Measurements from ENCODE around the gene PRICKLE2. TPM values are rescaled to one million over a fixed set of nuclear protein-coding genes. Genes with fewer than 3 reads are reported as not detected.
A peak's percentile ranks its signal among the peaks of the same experiment; 100 is the strongest.

PRICKLE2 gene
- total RNA-seq, 4 donors from 2014 or later, result 26.2 to 87.3 (median 47.9) TPM

DNA sequence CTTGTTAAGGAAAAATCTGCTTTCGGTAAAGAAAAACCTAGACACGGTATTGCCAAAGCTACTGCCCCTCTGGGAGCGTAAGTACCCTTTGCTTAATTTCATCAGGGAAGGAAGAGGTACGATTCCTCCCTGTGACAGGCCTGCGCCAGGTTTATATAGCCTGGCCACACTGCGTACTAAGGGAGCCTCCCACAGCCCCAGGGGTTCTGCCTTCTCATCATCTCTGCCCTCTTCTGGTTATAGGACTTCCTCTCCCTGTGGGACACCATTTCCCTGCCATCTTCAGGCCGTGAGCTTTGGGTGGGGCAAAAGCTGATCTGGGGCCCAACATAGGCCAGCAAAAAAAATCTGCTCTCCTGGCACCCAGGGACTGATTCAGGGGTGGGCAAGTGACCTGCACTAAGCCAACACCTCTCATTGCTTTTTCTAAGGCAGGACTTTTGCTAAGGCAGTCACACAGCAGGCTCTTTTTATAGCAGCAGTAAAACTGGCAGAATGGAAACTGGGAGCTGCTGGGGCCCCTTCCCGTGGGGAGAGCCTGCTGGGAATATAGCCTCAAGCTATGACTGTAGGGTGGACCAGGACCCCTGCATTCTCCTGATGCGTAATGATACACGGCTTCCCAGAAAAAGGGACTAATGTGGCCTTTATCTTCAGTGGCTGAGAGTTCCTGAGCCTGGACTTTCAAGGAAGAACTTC lies 76.2 kb downstream of the PRICKLE2 start:
- H3K9me3 ChIP-seq, result no peaks in the 10 kb centered on the region
- no peaks in the 10 kb centered on the region for H3K36me3 ChIP-seq
- intact Hi-C loops (cut with DNase I; ENCODE audit: low total_unique reads), result no loop called here
- peak overlapping the region in 1 of 2 donors; percentile 74 for H3K27ac ChIP-seq
- no peak for DNase-seq
- H3K4me3 ChIP-seq, result no peak overlapping the region
- TF ChIP-seq POLR2A (IDR thresholded peaks at IDR 0.05), result no peak
- TF ChIP-seq, protein P1, sequence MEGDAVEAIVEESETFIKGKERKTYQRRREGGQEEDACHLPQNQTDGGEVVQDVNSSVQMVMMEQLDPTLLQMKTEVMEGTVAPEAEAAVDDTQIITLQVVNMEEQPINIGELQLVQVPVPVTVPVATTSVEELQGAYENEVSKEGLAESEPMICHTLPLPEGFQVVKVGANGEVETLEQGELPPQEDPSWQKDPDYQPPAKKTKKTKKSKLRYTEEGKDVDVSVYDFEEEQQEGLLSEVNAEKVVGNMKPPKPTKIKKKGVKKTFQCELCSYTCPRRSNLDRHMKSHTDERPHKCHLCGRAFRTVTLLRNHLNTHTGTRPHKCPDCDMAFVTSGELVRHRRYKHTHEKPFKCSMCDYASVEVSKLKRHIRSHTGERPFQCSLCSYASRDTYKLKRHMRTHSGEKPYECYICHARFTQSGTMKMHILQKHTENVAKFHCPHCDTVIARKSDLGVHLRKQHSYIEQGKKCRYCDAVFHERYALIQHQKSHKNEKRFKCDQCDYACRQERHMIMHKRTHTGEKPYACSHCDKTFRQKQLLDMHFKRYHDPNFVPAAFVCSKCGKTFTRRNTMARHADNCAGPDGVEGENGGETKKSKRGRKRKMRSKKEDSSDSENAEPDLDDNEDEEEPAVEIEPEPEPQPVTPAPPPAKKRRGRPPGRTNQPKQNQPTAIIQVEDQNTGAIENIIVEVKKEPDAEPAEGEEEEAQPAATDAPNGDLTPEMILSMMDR (IDR thresholded peaks at IDR 0.05), result no peak
- no peaks in the 10 kb centered on the region for H3K27me3 ChIP-seq
- peaks cover 0 to 5% of the 10 kb centered on the region in 2 donors for H3K4me1 ChIP-seq

GRCh38 chr3:64147211-64147610 lies 78.1 kb downstream of the PRICKLE2 start:
- no peak overlapping the region for H3K4me3 ChIP-seq
- H3K27me3 ChIP-seq, result no peaks in the 10 kb centered on the region
- H3K9me3 ChIP-seq, result no peaks in the 10 kb centered on the region
- H3K4me1 ChIP-seq, result peaks cover 0 to 5% of the 10 kb centered on the region in 2 donors
- no peak for DNase-seq
- H3K36me3 ChIP-seq, result no peaks in the 10 kb centered on the region
- TF ChIP-seq POLR2A (IDR thresholded peaks at IDR 0.05), result no peak
- TF ChIP-seq, protein P1 (IDR thresholded peaks at IDR 0.05), result no peak
- intact Hi-C loops (cut with DNase I; ENCODE audit: low total_unique reads), result no loop called here
- H3K27ac ChIP-seq, result no peak overlapping the region

- H3K27ac ChIP-seq, result no peak overlapping the region
- intact Hi-C loops (cut with DNase I; ENCODE audit: low total_unique reads), result no loop called here
- H3K4me1 ChIP-seq, result no peaks in the 10 kb centered on the region
- DNase-seq, result no peak
- H3K27me3 ChIP-seq, result no peaks in the 10 kb centered on the region
- no peak overlapping the region for H3K4me3 ChIP-seq
- no peaks in the 10 kb centered on the region for H3K36me3 ChIP-seq
- TF ChIP-seq, protein P1 (IDR thresholded peaks at IDR 0.05), result no peak
- no peak for TF ChIP-seq POLR2A (IDR thresholded peaks at IDR 0.05)
- no peaks in the 10 kb centered on the region for H3K9me3 ChIP-seq
Measured at GRCh38 chr3:64145438-64145837, 79.8 kb downstream of the PRICKLE2 start.

DNA sequence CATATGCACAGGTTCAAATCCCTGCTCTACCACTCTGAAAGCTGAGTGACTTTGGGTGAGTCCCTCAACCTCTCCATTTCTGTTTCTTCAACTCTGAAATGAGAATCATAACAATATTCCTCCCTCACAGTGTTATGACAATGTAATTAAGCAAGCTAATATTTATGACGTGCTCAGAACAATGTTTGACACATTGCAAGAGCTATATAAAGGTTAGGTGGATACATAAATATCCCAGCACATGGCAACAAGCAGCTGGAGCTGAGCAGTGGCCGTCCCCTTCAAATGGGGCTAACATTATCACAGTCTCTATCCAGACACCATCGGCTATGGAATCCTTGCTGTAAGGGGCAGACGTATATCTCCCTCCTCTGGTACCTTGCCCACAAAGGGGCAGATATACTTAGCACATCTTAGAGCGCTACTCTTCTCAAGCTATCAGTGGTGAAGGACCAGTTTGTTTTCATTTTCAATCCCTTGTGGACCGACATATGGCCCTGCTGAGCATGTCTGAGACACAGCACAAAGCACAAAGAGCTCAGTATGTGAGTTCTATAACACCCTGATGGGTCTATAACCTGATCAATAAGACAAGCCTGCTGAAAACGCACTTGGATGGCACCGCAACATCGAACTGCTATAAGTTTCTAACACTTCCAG lies 80.9 kb downstream of the PRICKLE2 start:
- DNase-seq, result no peak
- Histone ChIP-seq H3K36me3 (no peaks in the 10 kb centered on the region), H3K4me3 (no peak overlapping the region), H3K4me1 (no peaks in the 10 kb centered on the region), H3K9me3 (no peaks in the 10 kb centered on the region), H3K27me3 (no peaks in the 10 kb centered on the region), H3K27ac (no peak overlapping the region)
- intact Hi-C loops (cut with DNase I; ENCODE audit: low total_unique reads), result no loop called here
- TF ChIP-seq POLR2A (IDR thresholded peaks at IDR 0.05), result no peak
- TF ChIP-seq, protein P1 (IDR thresholded peaks at IDR 0.05), result no peak

GRCh38 chr3:64143409-64144130 lies 81.7 kb downstream of the PRICKLE2 start:
- Histone ChIP-seq H3K36me3 (no peaks in the 10 kb centered on the region), H3K27ac (peak overlapping the region in 1 of 2 donors; percentile 17), H3K4me1 (no peaks in the 10 kb centered on the region), H3K4me3 (no peak overlapping the region), H3K9me3 (no peaks in the 10 kb centered on the region), H3K27me3 (no peaks in the 10 kb centered on the region)
- intact Hi-C loops (cut with DNase I; ENCODE audit: low total_unique reads), result no loop called here
- TF ChIP-seq, protein P1 (IDR thresholded peaks at IDR 0.05), result no peak
- no peak for TF ChIP-seq POLR2A (IDR thresholded peaks at IDR 0.05)
- DNase-seq, result peak in 1 of 2 donors; percentile 26
